ENCODE data around the gene ZNF835.
"Not testable (repeated sequence)": the region's sequence is repeated elsewhere in the genome, so short reads cannot be mapped to it uniquely, and the experiment has no call there.

Gene ZNF835

GRCh38 chr19:56671613-56671994, at the start of gene ZNF835:
TSS of gene ZNF835 (minus strand) at chr19:56671757. CDS start at chr19:56665198, 6,559 bp downstream.
- peak; percentile 59 for DNase-seq (ENCODE audit: low read depth)

GRCh38 chr19:56720281-56720680, 48.7 kb upstream of the ZNF835 start:
- DNase-seq (ENCODE audit: low read depth) = no peak

DNA sequence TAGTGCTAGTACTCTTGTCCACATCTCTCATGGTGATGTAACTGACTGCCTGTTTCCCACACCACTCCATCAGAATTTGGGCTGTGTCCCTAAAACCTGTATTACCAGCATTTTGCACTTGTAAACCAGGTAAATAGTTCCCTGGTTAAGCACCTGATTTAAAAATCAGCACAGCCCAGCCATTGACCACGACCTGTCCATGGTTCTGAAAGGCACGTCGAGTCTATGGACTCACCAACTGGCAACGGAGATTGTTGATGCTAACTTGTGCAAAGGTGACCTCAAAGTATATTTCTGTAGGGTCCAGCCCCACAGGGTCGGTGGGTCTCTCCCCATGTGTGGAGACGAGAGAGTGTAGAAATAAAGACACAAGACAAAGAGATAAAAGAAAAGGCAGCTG, 46.7 kb upstream of the ZNF835 start:
- DNase-seq (ENCODE audit: low read depth) = no peak

- no peak for DNase-seq (ENCODE audit: low read depth)
Measured at GRCh38 chr19:56712611-56713276, 41.2 kb upstream of the ZNF835 start.

GRCh38 chr19:56710437-56710836, 38.9 kb upstream of the ZNF835 start:
- DNase-seq (ENCODE audit: low read depth) = no peak

GRCh38 chr19:56707821-56708220, 36.3 kb upstream of the ZNF835 start:
- no peak for DNase-seq (ENCODE audit: low read depth)

DNA sequence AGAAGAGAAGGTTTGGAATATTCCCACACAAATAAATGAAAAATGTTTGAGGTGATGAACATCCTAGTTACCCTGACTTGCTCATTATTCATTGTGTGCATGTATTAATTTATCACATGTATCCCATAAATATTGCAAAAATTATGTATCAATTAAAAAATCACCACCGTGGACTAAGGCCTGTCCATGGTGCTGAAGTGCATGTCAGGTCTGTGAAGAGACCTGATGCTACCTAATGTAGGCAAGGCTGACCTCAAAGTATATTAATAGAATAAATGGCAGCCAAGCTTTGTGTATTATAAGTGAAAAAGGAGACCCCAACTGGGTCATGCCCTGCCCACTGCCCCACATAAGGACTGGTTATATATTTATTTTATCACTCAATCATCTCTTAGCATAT, 34.4 kb upstream of the ZNF835 start:
- DNase-seq (ENCODE audit: low read depth) = no peak

DNA sequence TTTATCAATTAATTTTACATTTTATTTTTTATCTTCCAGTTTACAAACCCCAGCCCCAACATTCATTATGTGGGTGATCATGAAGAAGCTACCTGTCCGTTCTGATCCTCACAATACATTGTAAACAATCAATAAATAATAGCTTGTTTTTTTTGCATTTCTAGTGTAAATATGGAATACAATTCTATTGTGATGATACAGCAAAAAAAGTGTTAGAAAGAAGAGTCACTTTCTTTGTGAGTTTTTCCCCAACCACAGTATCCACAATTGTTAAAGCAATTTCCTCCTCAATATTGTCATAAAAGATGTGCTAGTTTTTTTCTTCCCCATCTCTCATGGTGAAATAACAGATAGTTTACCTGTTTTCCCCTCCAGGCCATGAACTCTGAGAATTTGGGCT, 30.3 kb upstream of the ZNF835 start:
- no peak for DNase-seq (ENCODE audit: low read depth)

DNA sequence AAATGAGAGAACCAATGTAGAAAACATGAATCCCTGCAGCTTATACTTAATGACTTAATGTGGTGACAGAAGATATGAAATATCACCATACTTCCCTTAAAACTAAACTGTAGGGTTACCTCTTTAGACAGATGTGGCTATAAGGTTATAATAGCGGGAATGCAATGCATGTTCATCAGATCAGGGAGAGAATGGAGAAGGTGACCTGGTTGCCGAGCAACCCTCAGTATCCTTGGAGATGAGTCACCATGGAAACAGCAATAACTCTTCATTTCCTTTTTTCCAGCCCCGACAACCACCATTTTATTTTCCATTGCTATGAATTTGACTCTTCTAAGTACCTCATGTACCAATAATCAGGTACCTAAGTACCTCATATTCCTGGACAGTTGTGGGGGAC, 28.0 kb upstream of the ZNF835 start:
- DNase-seq (ENCODE audit: low read depth) = no peak

- no peak for DNase-seq (ENCODE audit: low read depth)
Measured at GRCh38 chr19:56692206-56692895, 20.8 kb upstream of the ZNF835 start.

- DNase-seq (ENCODE audit: low read depth) = no peak
Measured at GRCh38 chr19:56690670-56691069, 19.1 kb upstream of the ZNF835 start.

DNA sequence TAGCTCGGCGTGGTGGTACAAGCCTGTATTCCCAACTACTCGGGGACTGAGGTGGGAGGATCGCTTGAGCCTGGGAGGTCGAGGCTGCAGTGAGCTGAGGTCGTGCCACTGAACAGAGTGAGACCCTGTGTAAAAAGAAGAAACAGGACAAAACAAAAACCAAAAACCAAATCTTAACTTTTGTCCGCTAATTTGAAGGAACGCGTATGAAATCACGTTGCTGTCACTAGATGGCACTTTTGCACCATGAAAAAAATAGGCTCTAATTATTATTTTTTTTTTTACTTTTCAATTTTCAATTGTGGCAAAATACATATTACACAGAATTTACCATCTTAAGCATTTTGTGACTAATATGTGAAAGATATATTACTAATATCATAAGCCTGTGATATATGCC, 17.6 kb upstream of the ZNF835 start:
- DNase-seq (ENCODE audit: low read depth) = no peak

DNA sequence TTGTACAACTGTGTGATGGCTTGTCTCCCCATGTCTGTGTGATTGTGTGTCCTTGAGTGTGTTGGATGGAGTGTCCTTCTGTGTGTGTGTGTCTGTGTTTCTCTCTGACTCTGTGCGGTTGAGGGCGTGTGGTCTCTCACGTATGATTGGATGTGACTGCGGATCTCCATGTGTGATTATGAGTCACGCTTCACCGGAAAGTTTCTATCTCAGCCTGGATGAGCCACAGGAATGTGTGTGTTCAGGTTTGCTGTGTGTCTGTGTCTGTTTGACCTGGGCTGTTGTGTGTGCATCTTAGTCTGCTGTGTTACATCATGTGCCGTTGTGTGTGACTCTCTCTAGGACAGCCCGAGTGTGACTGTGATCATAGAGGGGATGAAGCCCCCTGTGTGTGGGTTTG, 15.5 kb upstream of the ZNF835 start:
- DNase-seq (ENCODE audit: low read depth) = no peak

DNA sequence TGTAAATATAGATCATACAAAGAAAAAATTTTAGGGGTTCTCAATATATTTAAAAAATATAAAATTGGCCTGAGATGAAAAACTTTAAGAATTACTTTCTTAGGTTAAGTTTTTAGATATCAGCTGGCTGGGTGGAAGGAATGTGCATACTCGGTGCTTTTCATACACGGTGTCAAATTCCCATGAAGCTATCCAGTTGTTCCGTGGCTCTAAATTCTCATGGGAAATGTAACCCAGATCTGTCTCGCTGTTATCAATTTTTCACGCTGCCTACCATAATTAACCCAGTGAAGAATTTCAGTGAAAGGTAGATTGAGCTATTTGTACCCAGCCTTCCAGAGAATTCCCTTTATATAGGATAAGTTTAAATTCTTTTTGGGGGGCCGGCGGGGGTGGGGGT, 11.6 kb upstream of the ZNF835 start:
- no peak for DNase-seq (ENCODE audit: low read depth)

GRCh38 chr19:56681702-56682101, 10.1 kb upstream of the ZNF835 start:
- no peak for DNase-seq (ENCODE audit: low read depth)

GRCh38 chr19:56678205-56678604, 6.6 kb upstream of the ZNF835 start:
- DNase-seq (ENCODE audit: low read depth) = no peak

DNA sequence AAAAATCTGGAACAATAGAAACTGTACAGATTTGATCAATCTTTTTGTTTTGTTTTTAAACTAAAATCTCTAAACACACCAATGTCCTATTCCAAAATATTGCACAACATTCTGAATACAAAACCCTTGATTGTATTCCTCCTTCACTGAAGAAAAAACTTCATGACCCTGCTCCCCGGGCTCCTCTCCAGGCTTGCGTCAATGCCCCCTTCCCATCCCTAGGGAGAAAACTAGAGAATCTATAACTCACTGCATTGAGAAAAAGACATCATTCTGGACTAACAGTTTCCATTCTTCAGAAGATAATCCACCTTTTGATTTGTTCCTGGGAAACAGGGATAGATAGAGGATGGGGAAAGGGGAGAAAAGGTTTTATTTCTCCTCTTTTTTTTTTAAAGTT, 1.1 kb upstream of the ZNF835 start:
- DNase-seq (ENCODE audit: low read depth) = not testable (repeated sequence)

DNA sequence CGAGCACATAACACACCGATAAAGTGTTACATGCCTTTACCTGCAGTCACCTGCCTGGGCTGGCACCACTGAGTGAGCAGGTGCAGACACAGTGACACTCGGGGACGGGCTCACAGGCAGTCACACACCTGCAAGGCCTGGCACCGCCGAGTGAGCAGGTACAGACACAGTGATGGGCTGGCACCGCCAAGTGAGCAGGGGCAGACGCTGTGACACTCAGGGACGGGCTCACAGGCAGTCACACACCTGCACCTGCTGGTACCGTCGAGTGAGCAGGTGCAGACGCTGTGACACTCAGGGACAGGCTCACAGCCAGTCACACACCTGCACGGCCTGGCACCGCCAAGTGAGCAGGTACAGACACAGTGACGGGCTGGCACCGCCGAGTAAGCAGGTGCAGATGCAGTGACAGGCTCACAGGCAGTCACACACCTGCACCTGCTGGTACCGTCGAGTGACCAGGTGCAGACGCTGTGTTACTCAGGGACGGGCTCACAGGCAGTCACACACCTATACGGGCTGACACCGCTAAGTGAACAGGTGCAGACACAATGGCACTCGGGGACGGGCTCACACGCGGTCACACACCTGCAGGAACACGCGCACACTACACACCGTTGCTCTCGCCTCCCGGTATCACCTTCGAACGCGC, 470 bp downstream of the ZNF835 start:
- DNase-seq (ENCODE audit: low read depth) = no peak

DNA sequence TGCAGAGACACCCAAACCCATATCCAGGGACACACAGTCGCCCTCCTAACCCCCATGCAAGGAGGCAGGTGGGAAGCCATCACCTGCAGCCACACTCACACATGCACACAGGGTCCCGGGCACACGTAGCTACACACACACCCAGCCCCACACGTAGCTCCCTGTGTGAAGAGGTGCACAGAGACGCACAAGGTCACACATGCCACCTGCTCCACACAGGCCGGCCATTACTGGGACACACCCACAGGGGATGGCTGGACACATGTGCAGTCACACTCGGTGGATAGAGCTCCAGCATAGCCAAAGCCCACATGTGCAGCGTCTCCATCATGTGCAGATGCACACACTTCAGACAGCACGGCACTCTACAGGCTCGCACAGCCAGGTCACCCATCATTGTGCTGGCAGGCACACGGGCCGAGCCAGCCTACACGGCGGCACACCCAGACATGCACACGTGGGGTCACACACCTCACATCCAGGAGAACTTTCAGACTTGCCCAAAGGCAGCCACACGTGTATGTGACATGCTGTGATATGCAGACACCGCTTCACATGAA, 1.1 kb downstream of the ZNF835 start:
- DNase-seq (ENCODE audit: low read depth) = no peak

- no peak for DNase-seq (ENCODE audit: low read depth)
Measured at GRCh38 chr19:56668676-56669075, 2.9 kb downstream of the ZNF835 start.

DNA sequence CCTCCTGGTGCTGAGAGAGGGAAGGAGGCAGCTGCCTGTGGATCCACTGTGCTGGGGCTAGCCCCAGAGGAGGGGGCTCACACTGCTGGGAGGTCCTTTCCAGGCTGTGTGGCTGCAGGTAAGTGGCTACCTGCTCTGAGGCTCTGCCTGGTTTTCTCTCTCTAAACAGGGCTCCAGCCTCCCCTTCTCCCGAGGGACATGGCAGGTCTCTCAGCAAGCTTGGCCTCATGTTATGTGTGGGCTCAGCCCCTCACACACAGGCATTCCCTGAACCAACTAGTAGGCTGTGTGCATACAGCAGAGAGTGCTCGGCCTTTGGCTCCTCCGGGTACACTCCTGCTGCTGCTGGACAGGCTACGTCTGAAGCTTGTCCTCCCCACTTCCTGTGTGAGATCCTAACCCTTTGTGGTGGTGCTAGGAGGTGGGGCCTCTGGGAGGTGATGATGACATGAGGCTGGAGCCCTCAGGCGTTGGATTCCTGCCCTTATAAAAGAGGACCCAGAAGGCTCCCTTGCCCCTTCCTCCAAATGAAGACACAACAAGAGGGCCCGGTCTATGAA, 4.2 kb downstream of the ZNF835 start:
- DNase-seq (ENCODE audit: low read depth) = no peak

GRCh38 chr19:56664511-56664910, 7.0 kb downstream of the ZNF835 start:
- no peak for DNase-seq (ENCODE audit: low read depth)

Measured in stimulated activated CD8-positive, alpha-beta memory T cell treated with anti-CD3 and anti-CD28 coated beads, Interleukin-15, amount 100 ng/mL, for 1 hour (primary cell).